Endothelial cell of umbilical vein (primary cell): ENCODE results near the gene NINL. TPM values are rescaled to one million over a fixed set of nuclear protein-coding genes. Genes with fewer than 3 reads are reported as not detected.

ENCODE experiments used
- BruUV-seq: library from RNA; stranded (reverse); fragments of 400-500 nt; replicated peaks from 2 replicates; lab custom pipeline; 2021; lab: Mats Ljungman, UMichigan
- CTCF ChIA-PET: fragments of 300-600, 350-600 bp; sonication (Branson Sonifier 250); formaldehyde crosslinking; loops from one replicate; lab custom pipeline; 2021; ENCODE audit warnings: antibody characterized with exemption, inconsistent platforms; lab: Charles Lee
- POLR2A ChIA-PET: fragments of 300-600, 350-600 bp; sonication (Branson Sonifier 250); formaldehyde crosslinking; loops from one replicate; lab custom pipeline; 2021; ENCODE audit warnings: antibody characterized with exemption, inconsistent platforms; lab: Charles Lee
- DNase-seq: peaks from one replicate; pipeline ENCODE4 v3.0.0-alpha.2; 2011; ENCODE audit warnings: low read depth, low spot score
- FAIRE-seq: peaks from 2 replicates; lab custom pipeline; 2011; peaks lifted over from hg19 to GRCh38; lab: Jason Lieb, UNC
- H2AFZ ChIP-seq: 2 replicates; pipeline ENCODE4 v1.6.0; 2012; ENCODE audit warnings: low read depth, low read length, control low read depth, inconsistent platforms
- H3K27ac ChIP-seq: 2 replicates; pipeline ENCODE4 v1.5.1; 2011; ENCODE audit warnings: low read depth, mild to moderate bottlenecking, control low read depth, low read length, moderate library complexity; ENCODE audit not compliant: insufficient read depth
- H3K27me3 ChIP-seq, 2 experiments: 2 replicates each; pipeline versions ENCODE4 v1.6.0 to v1.6.1; 2011; ENCODE audit warnings: low read length in 2 of 2, mixed read lengths in 1 of 2; ENCODE audit not compliant: control insufficient read depth in 2 of 2, insufficient read depth in 2 of 2
- H3K36me3 ChIP-seq, 2 experiments: 2 replicates in 1 of 2; 3 replicates in 1 of 2; pipeline ENCODE4 v1.5.1; 2011; ENCODE audit warnings: low read length in 2 of 2, mild to moderate bottlenecking in 1 of 2, moderate library complexity in 1 of 2; ENCODE audit not compliant: control insufficient read depth in 2 of 2, insufficient read depth in 2 of 2; ENCODE audit errors: extremely low read depth in 1 of 2
- H3K4me1 ChIP-seq: 3 replicates; pipeline ENCODE4 v1.5.1; 2011; ENCODE audit warnings: mild to moderate bottlenecking, low read length; ENCODE audit not compliant: control insufficient read depth, insufficient read depth; ENCODE audit errors: extremely low read depth
- H3K4me2 ChIP-seq: 2 replicates; pipeline ENCODE4 v1.6.1; 2011; ENCODE audit warnings: low read length, control low read depth, mixed read lengths; ENCODE audit not compliant: insufficient read depth
- H3K4me3 ChIP-seq, 3 experiments: fragments of 200-600 bp in 1 of 3; sonication (generic), shearing (Covaris generic) in 1 of 3; replicated peaks in 1 of 3; 2 replicates each; pipeline ENCODE4 v1.5.1; 2011 to 2016; ENCODE audit warnings: control low read depth in 3 of 3, low read length in 3 of 3, mild to moderate bottlenecking in 2 of 3, inconsistent platforms in 1 of 3, low read depth in 1 of 3, moderate library complexity in 1 of 3; ENCODE audit not compliant: insufficient read depth in 1 of 3
- H3K79me2 ChIP-seq: 2 replicates; pipeline ENCODE4 v1.6.0; 2012; ENCODE audit warnings: low read length, inconsistent platforms; ENCODE audit not compliant: control insufficient read depth, insufficient read depth
- H3K9ac ChIP-seq: replicated peaks from 2 replicates; pipeline ENCODE3; 2011; ENCODE audit warnings: low read length, control low read depth; ENCODE audit not compliant: insufficient read depth; ENCODE audit errors: extremely low read depth
- H3K9me1 ChIP-seq: replicated peaks from 3 replicates; pipeline ENCODE4 v1.6.0; 2011; ENCODE audit warnings: mild to moderate bottlenecking, low read length; ENCODE audit not compliant: control insufficient read depth, insufficient read depth; ENCODE audit errors: extremely low read depth
- H3K9me3 ChIP-seq: replicated peaks from 2 replicates; pipeline ENCODE4 v1.5.1; 2012; ENCODE audit warnings: low read length, inconsistent platforms; ENCODE audit not compliant: control insufficient read depth, insufficient read depth
- H4K20me1 ChIP-seq: replicated peaks from 2 replicates; pipeline ENCODE3; 2011; ENCODE audit warnings: mild to moderate bottlenecking, low read length; ENCODE audit not compliant: control insufficient read depth, insufficient read depth; ENCODE audit errors: extremely low read depth
- EZH2 ChIP-seq: IDR thresholded peaks from 2 replicates; pipeline ENCODE4 v1.6.1; 2012; ENCODE audit warnings: borderline replicate concordance, low read depth, mild to moderate bottlenecking, moderate library complexity, low read length, inconsistent platforms; ENCODE audit not compliant: severe bottlenecking
- FOS ChIP-seq: IDR thresholded peaks from 2 replicates; pipeline ENCODE4 v1.6.1; 2011; ENCODE audit warnings: mild to moderate bottlenecking, low read length, moderate library complexity, borderline replicate concordance; ENCODE audit not compliant: insufficient read depth
- GATA2 ChIP-seq: IDR thresholded peaks from 2 replicates; pipeline ENCODE4 v1.7.0; 2011; ENCODE audit warnings: low read depth, mild to moderate bottlenecking, moderate library complexity, mixed read lengths, low read length; ENCODE audit not compliant: insufficient read length, insufficient read depth
- JUN ChIP-seq: IDR thresholded peaks from 2 replicates; pipeline ENCODE4 v1.6.1; 2011; ENCODE audit warnings: borderline replicate concordance, low read depth; ENCODE audit not compliant: insufficient read length, insufficient read depth
- MYC ChIP-seq: IDR thresholded peaks from one replicate; pipeline ENCODE4 v1.6.1; 2011; ENCODE audit warnings: mild to moderate bottlenecking, low read depth, low read length
- POLR2A ChIP-seq: IDR thresholded peaks from 2 replicates; pipeline ENCODE4 v1.6.1; 2012; ENCODE audit warnings: low read depth, mild to moderate bottlenecking, control low read depth, low read length
- POLR2AphosphoS5 ChIP-seq: IDR thresholded peaks from 2 replicates; pipeline ENCODE4 v1.6.1; 2012; ENCODE audit warnings: low read depth, mild to moderate bottlenecking, control low read depth, low read length, moderate library complexity; ENCODE audit not compliant: insufficient read depth
- dilution Hi-C: fragments of 300-500 bp; cut with MboI; formaldehyde crosslinking; loops from one replicate; pipeline ENCODE4 v1.15.0; 2019; ENCODE audit warnings: low sequenced_read_pairs; ENCODE audit not compliant: extremely low pct_ligation_motif_present
- intact Hi-C: fragments of 100-400 bp; cut with micrococcal nuclease; formaldehyde crosslinking; loops from one replicate; pipeline ENCODE4 v1.10.0; 2022
- polyA plus RNA-seq, 4 experiments: library from polyadenylated mRNA; depleted of rRNA in 3 of 4; stranded (reverse) in 3 of 4; unstranded in 1 of 4; fragments of >200 nt; gene quantifications; 2 replicates each; pipeline versions ENCODE4 v1.2.1 to v1.2.3, GENCODE V29; 2011 to 2012; ENCODE audit warnings: missing spikeins in 1 of 4
- total RNA-seq: library from RNA; stranded (reverse); gene quantifications from 2 replicates; pipeline ENCODE4 v1.2.3, GENCODE V29; 2021
- TF ChIP-seq, protein P1 (sequence below): IDR thresholded peaks from 2 replicates; pipeline ENCODE4 v1.6.1; 2011; ENCODE audit not compliant: insufficient read depth, insufficient read length
- TF ChIP-seq, protein P2 (sequence below), 2 donors: IDR thresholded peaks; 1 replicate in 1 of 2; 2 replicates in 1 of 2; pipeline ENCODE4 v1.5.1; 2011; ENCODE audit warnings: low read length in 2 of 2, mild to moderate bottlenecking in 2 of 2, moderate library complexity in 2 of 2, control low read depth in 1 of 2, inconsistent platforms in 1 of 2, low read depth in 1 of 2; ENCODE audit not compliant: insufficient read depth in 1 of 2; ENCODE audit errors: extremely low read depth in 1 of 2

NINL gene
- total and polyA plus RNA-seq, 2 donors (not counting 3 experiments of a cell fraction or from before 2014, with no cell fraction given): 13.2 to 25.5 TPM

DNA sequence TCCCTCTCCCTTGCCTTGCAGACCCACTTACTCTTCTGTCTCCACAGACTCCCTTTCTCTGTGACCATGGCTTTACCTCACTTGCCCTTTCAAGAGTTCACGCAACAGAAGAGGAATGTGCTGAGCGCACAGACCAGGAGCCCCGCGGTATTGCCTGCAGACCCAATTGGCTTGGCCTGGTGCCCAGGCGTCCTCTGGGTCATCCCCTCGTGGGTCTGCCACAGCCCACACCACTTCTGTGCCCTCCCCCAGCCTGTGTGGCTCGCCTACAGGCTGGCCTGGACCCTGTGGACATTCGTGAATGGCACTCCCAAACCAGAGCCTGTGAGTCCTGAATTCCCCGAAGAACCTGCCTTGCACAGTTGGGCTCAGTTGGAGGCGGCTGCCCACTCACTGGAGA is 15.3 kb upstream of the NINL start:
- Histone ChIP-seq H3K9me1 (no peaks in the 10 kb centered on the region), H3K9ac (no peak overlapping the region), H3K36me3 (no peaks in the 10 kb centered on the region), H2AFZ (no peak overlapping the region), H3K79me2 (no peaks in the 10 kb centered on the region), H4K20me1 (no peaks in the 10 kb centered on the region), H3K27me3 (no peaks in the 10 kb centered on the region), H3K9me3 (no peaks in the 10 kb centered on the region), H3K27ac (no peak overlapping the region), H3K4me1 (no peaks in the 10 kb centered on the region), H3K4me3 (no peak overlapping the region), H3K4me2 (no peak overlapping the region)
- DNase-seq: no peak
- no peak for FAIRE-seq
- dilution Hi-C loops: no loop called here
- no TSS peak for BruUV-seq
- POLR2A ChIA-PET: no interaction called here
- CTCF ChIA-PET: no interaction called here
- intact Hi-C loops: no loop called here
- TF ChIP-seq FOS (no peak), JUN (no peak), EZH2 (no peak), POLR2AphosphoS5 (no peak), POLR2A (no peak), GATA2 (no peak)
- TF ChIP-seq, protein P1, sequence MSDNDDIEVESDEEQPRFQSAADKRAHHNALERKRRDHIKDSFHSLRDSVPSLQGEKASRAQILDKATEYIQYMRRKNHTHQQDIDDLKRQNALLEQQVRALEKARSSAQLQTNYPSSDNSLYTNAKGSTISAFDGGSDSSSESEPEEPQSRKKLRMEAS: no peak

DNA sequence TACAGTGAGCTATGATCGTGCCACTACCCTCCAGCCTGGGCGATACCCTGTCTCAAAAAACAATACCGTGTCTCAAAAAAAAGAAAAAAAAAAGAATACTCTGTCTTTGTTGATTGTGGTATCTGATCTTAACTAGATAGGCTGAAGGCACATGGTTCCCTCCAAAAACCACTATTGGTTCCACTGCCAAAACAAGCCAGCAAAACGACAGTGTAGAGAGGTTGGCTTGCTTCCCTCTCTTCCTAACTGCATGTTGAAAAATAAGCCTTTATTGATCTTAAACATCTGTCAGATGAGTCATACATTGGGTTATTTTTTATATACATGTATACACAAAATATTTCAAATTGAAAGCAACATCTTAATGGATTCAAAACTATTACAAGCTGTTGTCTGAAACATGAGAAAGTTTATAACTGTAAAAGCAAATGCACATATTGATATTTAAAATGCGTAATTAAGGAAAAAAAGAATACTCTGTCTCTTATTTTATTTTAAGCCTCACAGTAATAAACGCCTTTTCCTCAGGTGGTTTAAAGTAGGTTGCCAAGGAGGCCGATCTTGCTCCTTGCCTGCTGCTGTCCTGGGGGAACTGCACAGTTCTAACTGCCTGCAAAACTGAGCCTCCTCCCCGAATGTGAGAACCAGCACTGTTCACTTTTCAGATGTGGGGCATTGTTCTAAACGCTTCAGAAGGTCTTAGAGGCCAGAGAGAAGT is 7.0 kb upstream of the NINL start:
- CTCF ChIA-PET: no interaction called here
- Histone ChIP-seq H4K20me1 (no peaks in the 10 kb centered on the region), H3K4me3 (no peak overlapping the region), H3K4me1 (no peaks in the 10 kb centered on the region), H3K36me3 (no peaks in the 10 kb centered on the region), H2AFZ (no peak overlapping the region), H3K4me2 (no peak overlapping the region), H3K9me3 (no peaks in the 10 kb centered on the region), H3K9ac (no peak overlapping the region), H3K27me3 (peaks cover 0 to 5% of the 10 kb centered on the region in 2 experiments), H3K9me1 (no peaks in the 10 kb centered on the region), H3K79me2 (no peaks in the 10 kb centered on the region), H3K27ac (no peak overlapping the region)
- FAIRE-seq (no peak), DNase-seq (no peak)
- no peak for TF ChIP-seq MYC
- no peak for TF ChIP-seq POLR2A
- TF ChIP-seq, protein P2, sequence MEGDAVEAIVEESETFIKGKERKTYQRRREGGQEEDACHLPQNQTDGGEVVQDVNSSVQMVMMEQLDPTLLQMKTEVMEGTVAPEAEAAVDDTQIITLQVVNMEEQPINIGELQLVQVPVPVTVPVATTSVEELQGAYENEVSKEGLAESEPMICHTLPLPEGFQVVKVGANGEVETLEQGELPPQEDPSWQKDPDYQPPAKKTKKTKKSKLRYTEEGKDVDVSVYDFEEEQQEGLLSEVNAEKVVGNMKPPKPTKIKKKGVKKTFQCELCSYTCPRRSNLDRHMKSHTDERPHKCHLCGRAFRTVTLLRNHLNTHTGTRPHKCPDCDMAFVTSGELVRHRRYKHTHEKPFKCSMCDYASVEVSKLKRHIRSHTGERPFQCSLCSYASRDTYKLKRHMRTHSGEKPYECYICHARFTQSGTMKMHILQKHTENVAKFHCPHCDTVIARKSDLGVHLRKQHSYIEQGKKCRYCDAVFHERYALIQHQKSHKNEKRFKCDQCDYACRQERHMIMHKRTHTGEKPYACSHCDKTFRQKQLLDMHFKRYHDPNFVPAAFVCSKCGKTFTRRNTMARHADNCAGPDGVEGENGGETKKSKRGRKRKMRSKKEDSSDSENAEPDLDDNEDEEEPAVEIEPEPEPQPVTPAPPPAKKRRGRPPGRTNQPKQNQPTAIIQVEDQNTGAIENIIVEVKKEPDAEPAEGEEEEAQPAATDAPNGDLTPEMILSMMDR (IDR thresholded peaks at IDR 0.05; ENCODE audit: extremely low read depth in 1 of 2, insufficient read depth in 1 of 2, low read depth in 1 of 2, low read length in 2 of 2): no peak
- no peak for TF ChIP-seq JUN
- TF ChIP-seq POLR2AphosphoS5: no peak
- TF ChIP-seq, protein P1: no peak
- TF ChIP-seq FOS: no peak
- TF ChIP-seq GATA2: no peak
- TF ChIP-seq EZH2: no peak
- POLR2A ChIA-PET: interaction anchor here (1.0 kb wide), 1 partner anchor 14 kb away, joined by 3 read pairs; no protein-coding TSS in a partner anchor
- intact Hi-C loops: loop anchor here (2.0 kb wide), 1 partner anchor 21 kb away; no protein-coding TSS in a partner anchor
- no TSS peak for BruUV-seq
- dilution Hi-C loops: no loop called here
